Fibroblast of the conjunctiva (primary cell): ENCODE results near the gene STYXL1.

Experiments
- DNase-seq: peaks from one replicate; pipeline ENCODE4 v3.0.0-alpha.2; 2010; ENCODE audit warnings: low read depth

Gene STYXL1

GRCh38 chr7:75992083-75992755 lies 55.6 kb downstream of the STYXL1 start:
- DNase-seq = no peak

GRCh38 chr7:75991531-75992082 lies 56.2 kb downstream of the STYXL1 start:
- no peak for DNase-seq

GRCh38 chr7:75989500-75990388 lies 58.1 kb downstream of the STYXL1 start:
- no peak for DNase-seq

DNA sequence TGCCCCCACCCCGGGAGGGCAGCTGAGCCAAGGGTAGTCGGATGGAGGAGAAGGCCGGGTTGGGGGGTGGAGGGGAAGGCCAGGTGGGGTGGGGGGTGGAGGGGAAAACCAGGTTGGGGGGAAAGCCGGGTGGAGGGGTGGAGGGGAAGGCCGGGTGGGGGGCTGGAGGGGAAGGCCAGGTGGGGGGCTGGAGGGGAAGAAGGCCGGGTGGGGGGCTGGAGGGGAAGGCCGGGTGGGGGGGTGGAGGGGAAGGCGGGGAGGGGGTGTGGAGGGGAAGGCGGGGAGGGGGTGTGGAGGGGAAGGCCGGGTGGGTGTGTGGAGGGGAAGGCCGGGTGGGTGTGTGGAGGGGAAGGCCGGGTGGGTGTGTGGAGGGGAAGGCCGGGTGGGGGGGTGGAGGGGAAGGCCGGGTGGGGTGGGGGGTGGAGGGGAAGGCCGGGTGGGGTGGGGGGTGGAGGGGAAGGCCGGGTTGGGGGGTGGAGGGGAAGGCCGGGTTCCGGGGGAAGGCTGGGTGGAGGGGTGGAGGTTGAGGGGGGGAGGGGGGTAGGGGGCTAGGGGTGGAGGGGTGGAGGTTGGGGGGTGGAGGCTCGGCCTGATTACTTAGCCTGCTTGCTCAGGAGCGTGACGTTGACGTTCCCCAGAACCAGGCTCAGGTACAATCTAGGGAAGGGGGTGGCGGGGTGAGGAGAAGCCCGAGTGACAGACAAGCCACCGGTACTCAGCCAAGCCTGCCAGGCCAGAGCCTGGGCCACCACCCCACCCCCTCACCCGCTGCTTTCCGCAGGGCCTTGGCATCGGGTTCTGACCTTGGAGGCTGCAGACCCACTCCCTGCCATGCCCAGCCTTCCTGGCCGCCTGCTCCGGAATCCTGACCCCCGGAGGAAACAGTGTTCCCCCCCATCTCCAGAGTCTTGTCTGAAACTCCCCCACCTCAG lies 59.0 kb downstream of the STYXL1 start:
- no peak for DNase-seq

DNA sequence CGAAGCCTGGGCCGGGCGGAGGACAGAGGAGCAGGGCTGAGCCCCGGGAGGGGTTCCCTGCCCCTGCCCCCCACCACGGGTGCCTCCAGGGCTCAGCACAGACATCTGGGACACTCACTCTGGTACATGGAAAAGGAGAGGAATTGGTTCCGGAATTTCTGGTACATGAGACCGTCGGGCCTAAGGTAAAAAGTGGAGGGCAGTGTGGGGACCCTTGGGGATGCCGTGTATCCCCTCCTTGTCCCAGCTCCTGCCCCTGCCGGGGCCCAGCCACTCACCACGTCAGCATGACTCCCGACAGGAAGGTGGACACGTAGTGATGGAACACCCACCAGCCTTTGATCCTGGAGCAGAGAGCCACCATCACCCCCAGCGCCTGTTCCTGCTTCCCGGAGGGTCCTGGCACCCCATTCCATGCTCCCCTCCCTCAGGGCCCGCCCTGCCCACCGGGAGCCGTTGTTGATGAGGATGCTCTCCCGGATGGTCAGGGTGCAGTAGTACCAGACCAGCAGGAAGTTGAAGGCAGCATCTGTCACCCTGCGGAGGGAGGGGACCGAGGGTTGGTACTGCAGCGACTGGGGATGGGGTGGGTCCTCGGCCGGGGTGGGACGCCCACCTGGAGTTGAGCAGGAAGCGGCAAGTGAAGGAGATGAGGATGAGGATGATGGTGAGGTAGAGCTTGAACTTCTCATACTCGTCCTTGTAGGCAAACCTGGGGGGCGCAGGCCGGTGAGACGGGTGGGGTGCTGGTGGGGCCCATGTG lies 59.8 kb downstream of the STYXL1 start:
- no peak for DNase-seq

DNA sequence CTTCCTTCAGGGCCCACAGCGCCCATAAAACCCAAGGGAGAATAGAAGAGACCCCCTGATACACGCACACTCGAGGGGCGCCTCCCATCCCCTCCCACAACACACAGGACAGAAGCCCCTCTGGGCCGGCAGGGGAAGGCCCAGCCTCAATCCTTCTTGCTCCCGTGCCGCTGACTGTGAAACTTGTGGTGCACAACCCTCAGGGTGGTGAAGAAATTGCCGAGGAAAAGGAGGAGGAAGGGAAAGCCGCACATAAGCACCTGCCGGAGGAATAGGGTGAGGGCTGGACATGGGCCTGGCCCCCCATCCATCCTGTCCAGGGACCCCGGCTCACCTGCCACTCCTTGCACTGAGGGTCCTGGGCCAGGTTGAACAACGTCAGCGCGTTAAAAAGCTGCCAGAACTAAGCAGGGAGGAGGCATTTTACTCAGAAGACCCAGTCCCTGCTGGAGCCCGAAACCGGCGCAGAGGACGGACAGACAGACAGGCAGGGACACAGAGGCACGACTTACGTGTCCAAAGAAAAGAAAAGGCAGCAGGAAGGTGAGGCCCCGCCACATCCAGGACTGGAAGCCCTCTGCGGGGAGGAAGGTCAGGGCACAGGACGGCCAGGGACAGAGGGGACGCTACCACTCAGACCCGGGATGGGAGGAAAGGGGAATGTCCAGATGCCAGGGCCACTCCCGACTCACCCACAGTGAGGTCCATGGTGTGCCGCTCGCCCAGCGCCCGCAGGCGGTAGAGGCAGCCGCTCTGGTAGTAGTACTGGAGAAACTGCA lies 60.6 kb downstream of the STYXL1 start:
- DNase-seq = no peak

GRCh38 chr7:75986147-75986781 lies 61.5 kb downstream of the STYXL1 start:
- no peak for DNase-seq

- DNase-seq = no peak
Observed at GRCh38 chr7:75985518-75986146, 62.2 kb downstream of the STYXL1 start.

- no peak for DNase-seq
Observed at GRCh38 chr7:75985009-75985517, 62.7 kb downstream of the STYXL1 start.

GRCh38 chr7:75984130-75985008 lies 63.4 kb downstream of the STYXL1 start:
- DNase-seq = no peak

DNA sequence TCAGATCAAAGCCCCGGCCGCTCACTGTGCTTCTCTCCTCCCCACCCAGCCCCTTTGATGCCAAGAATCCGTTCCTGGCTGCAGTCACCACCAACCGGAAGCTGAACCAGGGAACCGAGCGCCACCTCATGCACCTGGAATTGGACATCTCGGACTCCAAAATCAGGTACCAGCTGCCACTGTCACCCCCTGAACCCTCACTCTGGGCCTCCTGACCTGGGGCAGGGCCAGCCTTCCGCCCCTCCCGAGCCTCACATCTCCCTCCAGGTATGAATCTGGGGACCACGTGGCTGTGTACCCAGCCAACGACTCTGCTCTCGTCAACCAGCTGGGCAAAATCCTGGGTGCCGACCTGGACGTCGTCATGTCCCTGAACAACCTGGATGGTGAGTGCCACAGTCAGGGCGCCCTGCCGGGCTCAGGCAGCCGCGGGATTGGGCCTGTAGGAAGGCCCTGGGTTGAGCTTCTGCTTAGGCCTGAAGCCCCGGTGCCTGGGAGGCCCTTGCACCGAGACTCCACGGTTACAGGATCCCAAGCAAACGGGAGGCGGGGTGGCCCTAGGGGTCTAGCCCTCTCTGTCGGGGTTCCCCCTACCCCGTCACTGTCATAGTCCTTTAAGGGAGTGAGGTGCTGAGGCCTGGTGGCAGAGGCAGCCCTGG lies 64.2 kb downstream of the STYXL1 start:
- no peak for DNase-seq

DNA sequence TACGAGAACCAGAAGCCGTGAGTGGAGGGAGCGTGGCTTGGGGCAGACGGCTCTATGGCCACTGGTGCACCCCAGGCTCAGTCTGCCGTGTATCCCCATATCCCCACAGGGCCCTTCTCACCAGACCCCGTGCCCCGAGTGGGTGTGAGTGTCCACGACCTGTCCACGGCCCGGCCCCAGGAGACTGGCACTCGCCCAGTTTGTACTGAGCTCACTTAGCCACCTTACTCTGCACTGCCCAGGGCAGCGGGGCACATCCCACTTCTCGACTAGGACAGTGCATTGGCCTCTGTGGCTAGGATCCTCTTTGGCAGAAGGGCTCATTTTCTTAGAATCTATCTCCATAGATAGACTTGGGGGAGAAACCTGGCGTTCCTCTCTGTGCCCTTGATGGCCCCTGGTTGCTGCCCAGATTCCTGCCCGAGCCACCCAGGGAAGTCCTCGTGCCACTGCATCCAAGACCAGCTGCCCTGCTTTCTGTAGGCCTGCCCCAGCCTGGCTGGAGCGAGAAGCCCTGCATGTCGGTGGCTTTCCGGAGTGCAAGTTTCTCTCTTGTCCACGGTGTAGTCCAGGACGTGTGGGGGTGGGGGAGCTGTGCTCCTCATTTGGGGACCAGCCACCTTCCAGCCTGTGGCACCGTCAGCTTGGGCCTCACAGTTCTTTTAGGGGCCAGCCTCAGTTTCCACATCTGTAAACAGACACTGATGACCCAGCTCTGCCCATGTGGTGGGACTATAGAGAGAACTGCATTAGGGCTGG lies 65.3 kb downstream of the STYXL1 start:
- DNase-seq = no peak

GRCh38 chr7:75981453-75982305 lies 66.1 kb downstream of the STYXL1 start:
- DNase-seq = no peak

DNA sequence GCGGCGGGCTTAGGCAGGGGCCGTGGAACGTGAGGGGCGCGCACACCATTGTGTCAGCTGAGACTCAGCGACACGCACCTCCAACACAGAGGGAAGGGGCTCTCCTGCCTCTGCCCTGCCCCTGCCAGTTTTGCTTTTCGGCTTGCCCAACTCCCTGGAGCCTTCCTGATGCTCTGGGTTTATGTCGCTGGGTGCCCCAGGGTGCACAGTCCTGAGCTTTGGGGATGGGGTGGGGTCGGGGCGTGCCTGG lies 66.7 kb downstream of the STYXL1 start:
- no peak for DNase-seq

- DNase-seq = no peak
Observed at GRCh38 chr7:75980430-75981202, 67.2 kb downstream of the STYXL1 start.
